Adrenal gland (tissue), 12 donors: ENCODE results near the gene C13orf46. TPM values are rescaled to one million over a fixed set of nuclear protein-coding genes. Genes with fewer than 3 reads are reported as not detected.

Source experiments
- DNase-seq, 7 donors: peaks; one replicate each; pipeline ENCODE4 v3.0.0-alpha.2; 2019 to 2020
- H3K27ac ChIP-seq, 5 donors: fragments of 200-600 bp; sonication (generic) in 4 of 5; 1 replicate in 3 of 5; 2 replicates in 2 of 5; pipeline versions ENCODE4 v1.5.1 to v1.8.0; 2016 to 2020; ENCODE audit warnings: mild to moderate bottlenecking in 1 of 5
- H3K27me3 ChIP-seq: fragments of 200-600 bp; 2 replicates; pipeline ENCODE4 v1.8.0; 2021
- H3K36me3 ChIP-seq, 2 donors: fragments of 200-600 bp; replicated peaks in 1 of 2; 1 replicate in 1 of 2; 2 replicates in 1 of 2; pipeline versions ENCODE4 v1.5.1 to v1.8.0; 2018 to 2022
- H3K4me1 ChIP-seq, 2 donors: fragments of 200-600 bp; replicated peaks in 1 of 2; 1 replicate in 1 of 2; 2 replicates in 1 of 2; pipeline versions ENCODE4 v1.5.1 to v1.8.0; 2018 to 2021
- H3K4me3 ChIP-seq, 4 donors: fragments of 200-600 bp; sonication (generic) in 3 of 4; one replicate each; pipeline ENCODE4 v1.5.1; 2016 to 2018
- H3K9me3 ChIP-seq, 3 donors: fragments of 200-600 bp; sonication (generic) in 1 of 3; replicated peaks in 1 of 3; 1 replicate in 2 of 3; 2 replicates in 1 of 3; pipeline versions ENCODE4 v1.5.1 to v1.8.0; 2016 to 2021
- CTCF ChIP-seq, 6 experiments: fragments of 450-650 bp in 4 of 6; fragments of 200-600 bp in 2 of 6; sonication (generic) in 1 of 6; IDR thresholded peaks; 1 replicate in 5 of 6; 2 replicates in 1 of 6; pipeline versions ENCODE4 v1.5.1 to v1.8.0; 2016 to 2021; ENCODE audit warnings: antibody characterized with exemption in 6 of 6, mild to moderate bottlenecking in 2 of 6, moderate library complexity in 1 of 6
- POLR2A ChIP-seq, 2 donors: fragments of 450-650 bp; IDR thresholded peaks; one replicate each; pipeline ENCODE4 v1.6.1; 2017; ENCODE audit warnings: antibody characterized with exemption in 2 of 2, mild to moderate bottlenecking in 2 of 2, moderate library complexity in 1 of 2
- WGBS, 4 donors: extraction: QIAGEN DNeasy Blood & Tissue Kit in 2 of 4; methylation state at CpG; one replicate each; pipeline versions ENCODE4 v1.1.5 to v1.1.7; 2013 to 2017; 5-methylcytosine and 5-hydroxymethylcytosine counted together
- intact Hi-C, 2 donors: fragments of 100-400 bp; cut with DNase I; formaldehyde crosslinking; loops; one replicate each; pipeline versions ENCODE4 v1.14.1 to v1.15.0; 2022 to 2023
- polyA plus RNA-seq, 3 donors: library from polyadenylated mRNA; stranded (reverse); fragments of 200-250 nt in 2 of 3; fragments of 350-450 nt in 1 of 3; fragmentation: Illumina TruSeq in 1 of 3; extraction: RNeasy Lipid Tissue Mini Kit (QIAGEN cat#74804) in 1 of 3; gene quantifications; one replicate each; pipeline ENCODE4 v1.2.3, GENCODE V29; 2013 to 2014
- total RNA-seq, 9 donors: library from RNA; depleted of rRNA in 4 of 9; stranded (reverse); fragments of >200 nt in 4 of 9; fragments of 120-200 nt in 1 of 9; fragmentation: NEBNext Ultra II Directional in 1 of 9; extraction: Animal tissue kit (Norgen Biotek cat#: 25700) in 1 of 9; gene quantifications; one replicate each; pipeline versions ENCODE4 v1.1.0 to v1.2.4, GENCODE V29; 2013 to 2023
- donor health status: healthy with polysubstance abuse.
- donor health status: Bipolar disorder and iron deficiency.
- donor health status: DM: yes; HTN: yes; CAD: no.
- donor health status: DM: no; HTN: no; CAD: no.
- donor health status: DM: no; HTN: no; CAD: no.
- donor health status: DM: yes; HTN: yes; CAD: no.

The C13orf46 gene
- total and polyA plus RNA-seq, 12 donors = 0.06 to 0.88 (median 0.19) TPM; not detected in 3

DNA sequence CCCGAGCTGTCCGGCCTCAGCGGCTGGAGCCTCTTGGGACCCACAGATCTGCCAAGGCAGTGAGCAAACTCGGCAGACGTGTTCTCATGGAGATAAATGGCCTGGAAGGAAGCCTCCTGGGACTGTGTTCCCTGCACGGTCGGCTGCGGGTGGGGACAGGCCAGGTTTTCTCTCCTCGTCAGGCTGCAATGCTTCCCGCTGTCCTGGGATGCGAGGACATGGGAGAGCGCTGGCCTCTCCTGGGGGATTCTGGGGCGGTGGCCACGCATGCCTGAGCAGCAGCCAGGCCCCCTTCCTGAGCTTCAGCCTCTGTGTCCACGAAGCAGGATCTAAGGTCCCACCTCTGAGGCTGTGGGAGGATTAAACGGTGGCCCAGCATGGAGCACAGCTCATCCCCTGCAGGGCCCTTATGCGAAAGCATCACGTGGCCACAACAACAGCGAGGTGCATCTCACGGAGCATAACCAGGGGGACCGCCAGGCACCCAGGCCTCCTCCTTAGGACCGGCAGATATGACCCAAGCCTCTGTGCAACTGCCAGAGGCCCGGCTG, 21.2 kb upstream of the C13orf46 start:
- Histone ChIP-seq H3K9me3 (no peaks in the 10 kb centered on the region), H3K27ac (no peak overlapping the region), H3K4me1 (no peaks in the 10 kb centered on the region), H3K36me3 (peaks cover 0 to 19% of the 10 kb centered on the region in 2 donors), H3K27me3 (no peaks in the 10 kb centered on the region), H3K4me3 (no peak overlapping the region)
- no peak for TF ChIP-seq POLR2A (IDR thresholded peaks at IDR 0.05)
- no peak for TF ChIP-seq CTCF (IDR thresholded peaks at IDR 0.05)
- WGBS, 4 donors = 80 to 97% (median 84%) methylated on average over 6 to 23 of the region's 23 CpGs
- DNase-seq = no peak
- intact Hi-C loops = no loop called here

- intact Hi-C loops = no loop called here
- no peak overlapping the region for H3K27ac ChIP-seq
- peaks cover 0 to 21% of the 10 kb centered on the region in 2 donors for H3K36me3 ChIP-seq
- 86 to 87% (median 87%) methylated on average over 21 of the region's 21 CpGs for WGBS, 4 donors
- H3K4me1 ChIP-seq = no peaks in the 10 kb centered on the region
- no peaks in the 10 kb centered on the region for H3K9me3 ChIP-seq
- no peak for DNase-seq
- H3K4me3 ChIP-seq = no peak overlapping the region
- H3K27me3 ChIP-seq = no peaks in the 10 kb centered on the region
- TF ChIP-seq POLR2A (IDR thresholded peaks at IDR 0.05) = no peak
- TF ChIP-seq CTCF (IDR thresholded peaks at IDR 0.05) = no peak
Observed at GRCh38 chr13:113992276-113993005, 18.6 kb upstream of the C13orf46 start.

DNA sequence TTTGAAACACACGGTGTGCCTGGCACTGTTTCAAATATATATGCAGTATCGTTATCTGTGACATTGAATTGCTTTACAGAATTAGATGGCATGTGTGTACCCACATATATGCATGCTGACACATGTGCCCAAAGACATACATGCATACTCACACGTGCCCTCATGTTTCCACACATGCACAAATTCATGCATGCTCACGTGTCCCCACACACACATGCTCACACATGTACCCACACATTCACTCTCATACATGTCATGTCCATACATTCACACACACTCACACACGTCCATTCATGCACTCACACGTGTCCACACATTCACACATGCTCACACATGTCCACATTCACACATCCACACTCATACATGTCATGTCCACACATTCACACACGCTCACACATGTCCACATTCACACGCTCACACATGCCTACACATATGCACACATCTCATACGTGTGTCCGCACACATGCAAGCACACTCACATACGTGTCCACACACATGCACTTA, 17.9 kb upstream of the C13orf46 start:
- DNase-seq = no peak
- Histone ChIP-seq H3K4me3 (no peak overlapping the region), H3K9me3 (no peaks in the 10 kb centered on the region), H3K4me1 (no peaks in the 10 kb centered on the region), H3K27ac (no peak overlapping the region), H3K36me3 (peaks cover 0 to 21% of the 10 kb centered on the region in 2 donors), H3K27me3 (no peaks in the 10 kb centered on the region)
- 85 to 88% (median 87%) methylated on average over 11 of the region's 11 CpGs for WGBS, 4 donors
- intact Hi-C loops = no loop called here
- TF ChIP-seq POLR2A (IDR thresholded peaks at IDR 0.05) (no peak), CTCF (IDR thresholded peaks at IDR 0.05) (no peak)

DNA sequence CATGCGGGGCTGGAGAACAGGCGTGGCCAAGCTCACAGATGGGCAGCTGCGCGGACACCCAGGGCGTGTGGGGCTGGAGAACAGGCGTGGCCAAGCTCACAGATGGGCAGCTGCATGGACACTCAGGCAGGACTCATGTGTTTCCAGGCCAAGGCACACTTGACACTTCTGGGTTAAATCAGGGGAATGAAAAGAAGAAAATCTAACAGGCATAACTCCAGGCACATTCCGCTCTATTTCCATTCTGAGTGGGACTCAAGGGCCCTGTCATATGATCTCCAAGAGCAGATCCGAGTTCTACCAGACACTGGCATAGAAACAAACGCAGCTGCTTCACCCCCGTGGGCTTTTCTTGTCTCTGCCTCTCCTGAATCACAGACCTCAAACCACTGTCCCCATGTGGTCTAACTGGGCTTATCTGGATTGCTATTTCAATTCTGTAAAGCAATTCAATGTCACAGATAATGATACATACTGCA, 17.4 kb upstream of the C13orf46 start:
- WGBS, 4 donors = 76 to 84% (median 80%) methylated on average over 5 to 10 of the region's 10 CpGs
- H3K36me3 ChIP-seq = peaks cover 0 to 17% of the 10 kb centered on the region in 2 donors
- intact Hi-C loops = no loop called here
- H3K4me3 ChIP-seq = no peak overlapping the region
- TF ChIP-seq POLR2A (IDR thresholded peaks at IDR 0.05) (no peak), CTCF (IDR thresholded peaks at IDR 0.05) (no peak)
- no peaks in the 10 kb centered on the region for H3K4me1 ChIP-seq
- DNase-seq = no peak
- H3K9me3 ChIP-seq = no peaks in the 10 kb centered on the region
- H3K27ac ChIP-seq = no peak overlapping the region
- H3K27me3 ChIP-seq = no peaks in the 10 kb centered on the region
